ENCODE data around the gene IQCM. TPM values are rescaled to one million over a fixed set of nuclear protein-coding genes. Genes with fewer than 3 reads are reported as not detected.
A peak's percentile ranks its signal among the peaks of the same experiment; 100 is the strongest.

The IQCM gene
- total RNA-seq, 1 experiment from 2014 or later, result 1.3 TPM

GRCh38 chr4:149715822-149716585 is 99.6 kb downstream of the IQCM start:
- DNase-seq (ENCODE audit: extremely low read depth, low read depth), result no peak

- DNase-seq (ENCODE audit: extremely low read depth, low read depth), result no peak
Observed at GRCh38 chr4:149713031-149713430, 102.6 kb downstream of the IQCM start.

- DNase-seq (ENCODE audit: extremely low read depth, low read depth), result no peak
Observed at GRCh38 chr4:149711593-149712365, 103.9 kb downstream of the IQCM start.

- no peak for DNase-seq (ENCODE audit: extremely low read depth, low read depth)
Observed at GRCh38 chr4:149709640-149710039, 106.0 kb downstream of the IQCM start.

- DNase-seq (ENCODE audit: extremely low read depth, low read depth), result no peak
Observed at GRCh38 chr4:149708513-149709130, 107.0 kb downstream of the IQCM start.

GRCh38 chr4:149707862-149708261 is 107.8 kb downstream of the IQCM start:
- DNase-seq (ENCODE audit: extremely low read depth, low read depth), result no peak

- DNase-seq (ENCODE audit: extremely low read depth, low read depth), result no peak
Observed at GRCh38 chr4:149706942-149707341, 108.7 kb downstream of the IQCM start.

- no peak for DNase-seq (ENCODE audit: extremely low read depth, low read depth)
Observed at GRCh38 chr4:149702414-149703293, 113.0 kb downstream of the IQCM start.

- DNase-seq (ENCODE audit: extremely low read depth, low read depth), result peak; percentile 1
Observed at GRCh38 chr4:149701435-149702156, 114.0 kb downstream of the IQCM start.

GRCh38 chr4:149700272-149700671 is 115.4 kb downstream of the IQCM start:
- no peak for DNase-seq (ENCODE audit: extremely low read depth, low read depth)

- no peak for DNase-seq (ENCODE audit: extremely low read depth, low read depth)
Observed at GRCh38 chr4:149699642-149700041, 116.0 kb downstream of the IQCM start.

GRCh38 chr4:149690726-149691125 is 124.9 kb downstream of the IQCM start:
- DNase-seq (ENCODE audit: extremely low read depth, low read depth), result no peak

GRCh38 chr4:149684516-149684915 is 131.1 kb downstream of the IQCM start:
- DNase-seq (ENCODE audit: extremely low read depth, low read depth), result no peak

- DNase-seq (ENCODE audit: extremely low read depth, low read depth), result no peak
Observed at GRCh38 chr4:149676076-149676475, 139.6 kb downstream of the IQCM start.

GRCh38 chr4:149645790-149646189 is 169.9 kb downstream of the IQCM start:
- no peak for DNase-seq (ENCODE audit: extremely low read depth, low read depth)

- no peak for DNase-seq (ENCODE audit: extremely low read depth, low read depth)
Observed at GRCh38 chr4:149638073-149638472, 177.6 kb downstream of the IQCM start.

- DNase-seq (ENCODE audit: extremely low read depth, low read depth), result no peak
Observed at GRCh38 chr4:149634368-149634767, 181.3 kb downstream of the IQCM start.

- DNase-seq (ENCODE audit: extremely low read depth, low read depth), result no peak
Observed at GRCh38 chr4:149631629-149632028, 184.0 kb downstream of the IQCM start.

- no peak for DNase-seq (ENCODE audit: extremely low read depth, low read depth)
Observed at GRCh38 chr4:149630064-149630463, 185.6 kb downstream of the IQCM start.
